Measurements from ENCODE around the gene HDAC2. TPM values are rescaled to one million over a fixed set of nuclear protein-coding genes. Genes with fewer than 3 reads are reported as not detected.
"Not testable (repeated sequence)": the region's sequence is repeated elsewhere in the genome, so short reads cannot be mapped to it uniquely, and the experiment has no call there.

HDAC2 gene
- polyA plus RNA-seq, 1 donor = 133 TPM

- H3K27ac ChIP-seq (ENCODE audit: low read length) = no peak overlapping the region
- H3K27me3 ChIP-seq (ENCODE audit: control insufficient read depth, insufficient read depth, low read length) = no peaks in the 10 kb centered on the region
- H3K4me1 ChIP-seq (ENCODE audit: control insufficient read depth, insufficient read depth, low read length) = no peaks in the 10 kb centered on the region
- H3K4me3 ChIP-seq (ENCODE audit: low read length) = no peak overlapping the region
- DNase-seq = no peak
- no peaks in the 10 kb centered on the region for H3K36me3 ChIP-seq (ENCODE audit: control insufficient read depth, insufficient read depth, low read length)
- H3K9me3 ChIP-seq (ENCODE audit: control insufficient read depth, low read depth, low read length) = no peaks in the 10 kb centered on the region
Observed at GRCh38 chr6:114001354-114001753, 30.4 kb upstream of the HDAC2 start.

- no peak overlapping the region for H3K27ac ChIP-seq (ENCODE audit: low read length)
- H3K4me3 ChIP-seq (ENCODE audit: low read length) = no peak overlapping the region
- DNase-seq = no peak
- H3K4me1 ChIP-seq (ENCODE audit: control insufficient read depth, insufficient read depth, low read length) = peaks cover 6% of the 10 kb centered on the region
- H3K27me3 ChIP-seq (ENCODE audit: control insufficient read depth, insufficient read depth, low read length) = no peaks in the 10 kb centered on the region
- no peaks in the 10 kb centered on the region for H3K36me3 ChIP-seq (ENCODE audit: control insufficient read depth, insufficient read depth, low read length)
- WGBS (ENCODE audit: insufficient coverage, low lambda C conversion rate) = no CpG with 5 or more reads among the region's 2 CpGs
- no peaks in the 10 kb centered on the region for H3K9me3 ChIP-seq (ENCODE audit: control insufficient read depth, low read depth, low read length)
Observed at GRCh38 chr6:114000069-114000468, 29.1 kb upstream of the HDAC2 start.

DNA sequence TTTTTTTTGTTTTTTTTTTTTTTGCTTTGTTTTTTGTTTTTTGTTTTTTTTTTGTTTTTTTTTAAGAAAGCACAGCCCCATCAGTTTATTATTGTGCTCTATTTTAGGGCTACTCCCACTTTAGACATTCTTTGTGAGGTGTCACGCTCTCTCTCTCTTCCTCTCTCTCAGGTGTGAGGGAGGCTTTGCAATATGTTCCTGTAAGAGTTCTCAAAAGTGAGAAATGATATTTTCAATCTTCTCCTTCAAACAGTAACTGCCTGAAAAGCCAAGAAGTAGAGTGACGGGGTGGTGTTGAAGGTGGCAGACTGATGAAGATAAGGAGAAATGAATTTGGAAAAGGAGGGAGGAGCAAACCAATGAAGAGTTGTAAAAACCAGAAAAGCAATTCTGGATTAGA lies 28.3 kb upstream of the HDAC2 start:
- 92% methylated on average over 2 of the region's 2 CpGs for WGBS (ENCODE audit: insufficient coverage, low lambda C conversion rate)
- H3K27ac ChIP-seq (ENCODE audit: low read length) = no peak overlapping the region
- peaks cover 6% of the 10 kb centered on the region for H3K4me1 ChIP-seq (ENCODE audit: control insufficient read depth, insufficient read depth, low read length)
- H3K9me3 ChIP-seq (ENCODE audit: control insufficient read depth, low read depth, low read length) = no peaks in the 10 kb centered on the region
- DNase-seq = no peak
- H3K36me3 ChIP-seq (ENCODE audit: control insufficient read depth, insufficient read depth, low read length) = no peaks in the 10 kb centered on the region
- no peaks in the 10 kb centered on the region for H3K27me3 ChIP-seq (ENCODE audit: control insufficient read depth, insufficient read depth, low read length)
- no peak overlapping the region for H3K4me3 ChIP-seq (ENCODE audit: low read length)

DNA sequence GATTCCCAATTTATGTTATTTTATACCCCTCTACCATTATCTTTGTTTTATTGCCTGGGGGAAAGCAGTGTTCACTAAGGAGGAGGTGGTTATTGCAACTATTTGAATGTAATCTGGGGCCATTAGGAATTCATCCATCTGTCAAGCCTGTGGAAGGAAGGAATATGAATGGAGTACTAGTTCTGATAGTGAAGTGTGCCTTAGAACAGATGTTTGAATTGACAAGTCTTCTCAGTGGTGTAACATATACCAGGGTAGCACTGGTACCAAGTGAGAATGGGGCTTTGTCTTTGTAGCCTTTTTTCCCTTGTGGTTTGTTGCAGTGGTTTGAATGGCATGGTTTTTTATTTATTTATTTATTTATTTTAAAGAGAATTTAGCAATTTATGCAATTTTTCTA lies 27.9 kb upstream of the HDAC2 start:
- H3K27me3 ChIP-seq (ENCODE audit: control insufficient read depth, insufficient read depth, low read length) = no peaks in the 10 kb centered on the region
- DNase-seq = no peak
- peaks cover 6% of the 10 kb centered on the region for H3K4me1 ChIP-seq (ENCODE audit: control insufficient read depth, insufficient read depth, low read length)
- no peaks in the 10 kb centered on the region for H3K36me3 ChIP-seq (ENCODE audit: control insufficient read depth, insufficient read depth, low read length)
- H3K4me3 ChIP-seq (ENCODE audit: low read length) = no peak overlapping the region
- H3K9me3 ChIP-seq (ENCODE audit: control insufficient read depth, low read depth, low read length) = no peaks in the 10 kb centered on the region
- H3K27ac ChIP-seq (ENCODE audit: low read length) = no peak overlapping the region

- no peaks in the 10 kb centered on the region for H3K9me3 ChIP-seq (ENCODE audit: control insufficient read depth, low read depth, low read length)
- no peak overlapping the region for H3K4me3 ChIP-seq (ENCODE audit: low read length)
- no peak overlapping the region for H3K27ac ChIP-seq (ENCODE audit: low read length)
- DNase-seq = no peak
- H3K27me3 ChIP-seq (ENCODE audit: control insufficient read depth, insufficient read depth, low read length) = no peaks in the 10 kb centered on the region
- peaks cover 6% of the 10 kb centered on the region for H3K4me1 ChIP-seq (ENCODE audit: control insufficient read depth, insufficient read depth, low read length)
- H3K36me3 ChIP-seq (ENCODE audit: control insufficient read depth, insufficient read depth, low read length) = no peaks in the 10 kb centered on the region
- 92% methylated on average over 3 of the region's 3 CpGs for WGBS (ENCODE audit: insufficient coverage, low lambda C conversion rate)
Observed at GRCh38 chr6:113997116-113997515, 26.2 kb upstream of the HDAC2 start.

DNA sequence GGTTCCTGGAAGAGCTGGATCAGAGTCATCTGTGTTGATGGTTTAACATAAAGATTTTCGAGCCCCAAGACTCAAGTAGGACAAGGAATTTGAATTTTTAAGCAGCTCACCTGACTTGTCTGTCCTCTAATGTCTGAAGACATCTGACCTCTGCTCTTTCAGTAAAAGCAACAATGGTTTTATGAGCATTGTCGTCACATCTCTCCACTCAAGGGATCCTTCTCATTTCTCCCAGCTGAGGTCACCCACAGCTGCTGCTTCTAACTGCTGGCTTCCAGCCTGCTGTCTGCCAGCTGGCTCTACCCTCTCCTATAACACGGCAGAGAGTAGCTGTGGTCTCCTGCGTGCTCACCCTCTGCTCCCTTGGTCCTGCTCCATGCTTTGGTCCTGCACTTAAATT lies 24.7 kb upstream of the HDAC2 start:
- WGBS (ENCODE audit: insufficient coverage, low lambda C conversion rate) = no CpG with 5 or more reads among the region's 4 CpGs
- peak overlapping the region; percentile 45 for H3K27ac ChIP-seq (ENCODE audit: low read length)
- no peaks in the 10 kb centered on the region for H3K9me3 ChIP-seq (ENCODE audit: control insufficient read depth, low read depth, low read length)
- H3K27me3 ChIP-seq (ENCODE audit: control insufficient read depth, insufficient read depth, low read length) = no peaks in the 10 kb centered on the region
- DNase-seq = peak; percentile 73 to 85
- H3K4me1 ChIP-seq (ENCODE audit: control insufficient read depth, insufficient read depth, low read length) = peaks cover 6% of the 10 kb centered on the region
- no peak overlapping the region for H3K4me3 ChIP-seq (ENCODE audit: low read length)
- H3K36me3 ChIP-seq (ENCODE audit: control insufficient read depth, insufficient read depth, low read length) = no peaks in the 10 kb centered on the region

DNA sequence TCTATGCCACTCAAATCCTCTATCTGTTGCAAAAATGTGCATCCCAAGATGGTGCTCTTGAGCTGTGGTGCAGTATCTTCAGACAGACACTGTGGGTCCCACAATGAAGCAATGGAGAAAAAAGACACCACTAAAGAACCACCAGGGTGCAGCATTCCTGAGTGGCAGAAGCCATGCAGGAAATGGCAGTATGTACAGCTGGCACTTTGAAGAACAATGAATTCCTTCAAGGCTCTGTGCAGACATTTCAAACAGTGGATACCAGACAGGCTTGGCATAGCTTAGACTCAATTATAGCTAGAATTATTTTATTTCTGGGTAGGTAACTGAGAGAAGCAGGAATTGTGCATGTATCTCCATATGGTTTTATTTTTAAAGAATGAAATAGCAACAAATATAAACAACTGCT lies 24.0 kb upstream of the HDAC2 start:
- H3K36me3 ChIP-seq (ENCODE audit: control insufficient read depth, insufficient read depth, low read length) = no peaks in the 10 kb centered on the region
- no peaks in the 10 kb centered on the region for H3K27me3 ChIP-seq (ENCODE audit: control insufficient read depth, insufficient read depth, low read length)
- H3K4me1 ChIP-seq (ENCODE audit: control insufficient read depth, insufficient read depth, low read length) = peaks cover 6% of the 10 kb centered on the region
- H3K9me3 ChIP-seq (ENCODE audit: control insufficient read depth, low read depth, low read length) = no peaks in the 10 kb centered on the region
- H3K4me3 ChIP-seq (ENCODE audit: low read length) = no peak overlapping the region
- DNase-seq = peak; percentile 52 to 75
- H3K27ac ChIP-seq (ENCODE audit: low read length) = no peak overlapping the region

DNA sequence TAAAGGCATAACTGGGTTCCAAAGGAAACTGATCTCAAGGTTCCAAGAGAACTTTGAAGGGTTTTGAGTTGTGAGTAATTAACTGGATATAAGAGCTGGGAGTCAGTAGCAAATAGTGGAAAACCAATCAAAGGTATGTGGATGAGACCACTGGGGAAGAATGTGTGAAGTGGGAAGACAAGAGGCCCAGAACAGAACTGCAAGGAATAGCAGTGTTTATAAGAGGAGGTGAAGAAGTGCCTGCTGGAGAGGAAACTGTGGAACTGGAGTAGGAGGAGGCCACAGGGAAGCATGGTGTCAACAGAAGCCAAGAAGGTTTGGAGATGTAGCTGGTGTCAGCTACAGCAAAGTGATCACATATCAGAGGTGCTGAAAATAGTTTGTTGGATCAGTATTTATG lies 18.7 kb upstream of the HDAC2 start:
- Histone ChIP-seq H3K36me3 (ENCODE audit: control insufficient read depth, insufficient read depth, low read length) (no peaks in the 10 kb centered on the region), H3K4me3 (ENCODE audit: low read length) (no peak overlapping the region), H3K27ac (ENCODE audit: low read length) (no peak overlapping the region), H3K27me3 (ENCODE audit: control insufficient read depth, insufficient read depth, low read length) (no peaks in the 10 kb centered on the region), H3K4me1 (ENCODE audit: control insufficient read depth, insufficient read depth, low read length) (no peaks in the 10 kb centered on the region), H3K9me3 (ENCODE audit: control insufficient read depth, low read depth, low read length) (no peaks in the 10 kb centered on the region)
- no peak for DNase-seq

GRCh38 chr6:113982675-113983074 lies 11.7 kb upstream of the HDAC2 start:
- not testable (repeated sequence) for H3K27me3 ChIP-seq (ENCODE audit: control insufficient read depth, insufficient read depth, low read length); H3K9me3 ChIP-seq (ENCODE audit: control insufficient read depth, low read depth, low read length); H3K4me3 ChIP-seq (ENCODE audit: low read length); DNase-seq; H3K4me1 ChIP-seq (ENCODE audit: control insufficient read depth, insufficient read depth, low read length); H3K27ac ChIP-seq (ENCODE audit: low read length); H3K36me3 ChIP-seq (ENCODE audit: control insufficient read depth, insufficient read depth, low read length)
- WGBS (ENCODE audit: insufficient coverage, low lambda C conversion rate) = 60% methylated on average over 1 of the region's 5 CpGs

DNA sequence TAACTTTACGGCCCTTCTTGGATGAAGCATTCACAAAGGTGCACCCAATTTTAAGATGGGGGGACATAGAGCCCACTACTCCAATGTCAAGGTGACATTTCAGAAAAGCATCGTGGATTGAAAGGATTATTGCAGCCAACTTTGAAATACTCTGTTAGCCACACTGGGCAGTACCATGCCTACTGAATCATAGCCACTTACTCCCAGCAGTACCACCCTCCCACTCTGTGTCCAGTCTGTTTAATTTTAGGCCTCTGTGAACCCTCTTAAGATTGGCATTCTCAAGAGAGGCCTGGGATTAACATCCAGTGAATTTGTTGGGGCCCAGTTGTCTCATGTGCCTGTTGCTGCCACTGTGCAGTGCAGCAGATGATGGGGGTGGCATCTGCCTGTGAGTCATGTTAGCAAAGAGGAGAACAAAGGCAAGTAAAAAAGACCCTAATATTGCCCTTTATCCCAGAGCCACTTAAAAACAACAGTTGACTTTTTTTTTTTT lies 11.2 kb upstream of the HDAC2 start:
- Histone ChIP-seq H3K9me3 (ENCODE audit: control insufficient read depth, low read depth, low read length) (no peaks in the 10 kb centered on the region), H3K36me3 (ENCODE audit: control insufficient read depth, insufficient read depth, low read length) (no peaks in the 10 kb centered on the region), H3K27ac (ENCODE audit: low read length) (no peak overlapping the region), H3K4me3 (ENCODE audit: low read length) (no peak overlapping the region), H3K27me3 (ENCODE audit: control insufficient read depth, insufficient read depth, low read length) (no peaks in the 10 kb centered on the region), H3K4me1 (ENCODE audit: control insufficient read depth, insufficient read depth, low read length) (no peaks in the 10 kb centered on the region)
- no CpG with 5 or more reads among the region's 2 CpGs for WGBS (ENCODE audit: insufficient coverage, low lambda C conversion rate)
- no peak for DNase-seq

DNA sequence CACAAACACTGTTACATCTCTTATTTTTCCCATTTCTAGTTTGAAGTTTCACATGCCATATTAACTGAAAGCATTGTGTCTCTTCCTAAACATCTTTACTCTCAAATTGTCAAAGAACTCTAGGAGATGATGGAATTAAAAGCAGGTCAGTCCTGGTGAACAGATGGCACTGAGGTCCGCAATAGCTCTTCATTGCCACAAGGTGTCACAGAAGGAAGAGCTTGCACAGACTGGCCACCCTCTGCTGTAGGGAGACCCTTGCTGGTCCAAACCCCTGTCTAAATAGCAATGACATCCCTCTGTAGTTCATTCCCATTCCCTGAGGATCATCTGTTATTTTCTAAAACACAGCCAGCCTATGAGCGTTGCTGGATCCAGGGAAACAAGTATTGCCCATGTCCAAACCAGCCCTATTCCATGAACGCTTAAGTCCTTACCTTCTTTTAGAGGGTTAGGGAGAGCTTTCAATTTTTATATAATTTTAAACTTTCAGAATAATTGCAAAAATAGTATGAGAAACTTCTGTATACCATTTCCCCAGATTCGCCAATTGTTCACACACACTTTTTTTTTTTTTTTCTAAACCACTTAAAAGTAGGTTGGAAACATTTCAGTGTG lies 10.1 kb upstream of the HDAC2 start:
- Histone ChIP-seq H3K27me3 (ENCODE audit: control insufficient read depth, insufficient read depth, low read length) (no peaks in the 10 kb centered on the region), H3K4me3 (ENCODE audit: low read length) (no peak overlapping the region), H3K9me3 (ENCODE audit: control insufficient read depth, low read depth, low read length) (no peaks in the 10 kb centered on the region), H3K4me1 (ENCODE audit: control insufficient read depth, insufficient read depth, low read length) (no peaks in the 10 kb centered on the region), H3K36me3 (ENCODE audit: control insufficient read depth, insufficient read depth, low read length) (no peaks in the 10 kb centered on the region), H3K27ac (ENCODE audit: low read length) (no peak overlapping the region)
- peak in 1 of 2 donors; percentile 11 for DNase-seq
- 100% methylated on average over 1 of the region's 4 CpGs for WGBS (ENCODE audit: insufficient coverage, low lambda C conversion rate)
